GM10248 (cell line): ENCODE results near the gene CTSA.
"Not testable (repeated sequence)": the region's sequence is repeated elsewhere in the genome, so short reads cannot be mapped to it uniquely, and the experiment has no call there.

Experiments used
- CTCF ChIA-PET: fragments of 300-600 bp; sonication (Branson Sonifier 250); formaldehyde crosslinking; extraction: SDS; loops from one replicate; lab custom pipeline; 2021; ENCODE audit warnings: antibody characterized with exemption; lab: Yijun Ruan, JAX
- POLR2A ChIA-PET: fragments of 350-650 bp; sonication (Branson Sonifier 250); formaldehyde crosslinking; extraction: SDS; loops from one replicate; lab custom pipeline; 2020; ENCODE audit warnings: antibody characterized with exemption; lab: Yijun Ruan, JAX
- DNase-seq: peaks from one replicate; pipeline ENCODE4 v3.0.0; 2012; ENCODE audit errors: extremely low spot score
- CTCF ChIP-seq: IDR thresholded peaks from 2 replicates; pipeline ENCODE4 v1.5.1; 2012; ENCODE audit warnings: mild to moderate bottlenecking, low read depth; ENCODE audit errors: extremely low read depth, missing control alignments, control extremely low read depth

The CTSA gene

GRCh38 chr20:45898285-45898684, 7.2 kb downstream of the CTSA start:
- ChIA-PET POLR2A (no interaction called here), CTCF (interaction anchor here (1.5 to 2.0 kb wide), 2 partner anchors 16 to 73 kb away, joined by 3 to 4 read pairs; no protein-coding TSS in a partner anchor)
- DNase-seq = no peak
- no peak for TF ChIP-seq CTCF

- ChIA-PET CTCF (interaction anchor here (0.8 to 2.0 kb wide), 4 partner anchors 8 to 72 kb away, joined by 3 to 4 read pairs (median 4); partner anchors contain the start of genes CTSA and NEURL2), POLR2A (interaction anchor here (0.6 to 1.5 kb wide), 3 partner anchors 9 to 65 kb away, joined by 3 to 6 read pairs (median 4); partner anchors contain the start of gene NEURL2)
- DNase-seq = no peak
- no peak for TF ChIP-seq CTCF
These were observed 8.1 kb downstream of the CTSA start for GRCh38 chr20:45899046-45899835.

GRCh38 chr20:45901332-45901731, 10.2 kb downstream of the CTSA start:
- DNase-seq = not testable (repeated sequence)
- ChIA-PET POLR2A (interaction anchor here (0.7 to 1.5 kb wide), 2 partner anchors 9 to 70 kb away, joined by 4 to 7 read pairs; no protein-coding TSS in a partner anchor), CTCF (interaction anchor here (0.9 to 1.9 kb wide), 3 partner anchors 8 to 538 kb away, joined by 3 to 8 read pairs (median 6); partner anchors contain the start of gene SYS1)

- POLR2A ChIA-PET = interaction anchor here (1.5 kb wide), 2 partner anchors 9 to 10 kb away, joined by 7 read pairs; no protein-coding TSS in a partner anchor
- TF ChIP-seq CTCF = no peak
- DNase-seq = no peak
- CTCF ChIA-PET = interaction anchor here (0.8 to 1.9 kb wide), 3 partner anchors 9 to 539 kb away, joined by 3 to 8 read pairs (median 3); partner anchors contain the start of gene SYS1
These were observed 11.1 kb downstream of the CTSA start for GRCh38 chr20:45902199-45902701.

- ChIA-PET CTCF (interaction anchor here (0.8 to 2.0 kb wide), 7 partner anchors 8 to 105 kb away, joined by 3 to 9 read pairs (median 3); partner anchors contain the start of genes CTSA, NEURL2 and PCIF1), POLR2A (interaction anchor here (0.9 to 2.0 kb wide), 2 partner anchors 12 to 67 kb away, joined by 3 to 6 read pairs; partner anchors contain the start of gene ZNF335)
- DNase-seq = no peak
- no peak for TF ChIP-seq CTCF
These were observed 13.7 kb downstream of the CTSA start for GRCh38 chr20:45904583-45905504.

GRCh38 chr20:45905505-45906079, 14.5 kb downstream of the CTSA start:
- ChIA-PET CTCF (interaction anchor here (0.8 to 2.0 kb wide), 6 partner anchors 9 to 106 kb away, joined by 3 to 9 read pairs (median 4); partner anchors contain the start of genes CTSA, NEURL2 and PCIF1), POLR2A (interaction anchor here (0.9 to 2.0 kb wide), 2 partner anchors 12 to 66 kb away, joined by 3 to 6 read pairs; partner anchors contain the start of gene ZNF335)
- TF ChIP-seq CTCF = no peak
- no peak for DNase-seq
